ENCODE results near the gene WNT7B.

WNT7B gene

GRCh38 chr22:45918459-45919370, 58.2 kb downstream of the WNT7B start:
- H3K4me2 ChIP-seq (ENCODE audit: low read length) = no peak overlapping the region
- H4K20me1 ChIP-seq (ENCODE audit: control insufficient read depth, insufficient read depth, low read depth, low read length) = no peaks in the 10 kb centered on the region
- H3K9me2 ChIP-seq (replicated peaks; ENCODE audit: control insufficient read depth, low read length) = no peaks in the 10 kb centered on the region
- H3K4me3 ChIP-seq (ENCODE audit: low read length) = no peak overlapping the region
- TF ChIP-seq, protein P1, sequence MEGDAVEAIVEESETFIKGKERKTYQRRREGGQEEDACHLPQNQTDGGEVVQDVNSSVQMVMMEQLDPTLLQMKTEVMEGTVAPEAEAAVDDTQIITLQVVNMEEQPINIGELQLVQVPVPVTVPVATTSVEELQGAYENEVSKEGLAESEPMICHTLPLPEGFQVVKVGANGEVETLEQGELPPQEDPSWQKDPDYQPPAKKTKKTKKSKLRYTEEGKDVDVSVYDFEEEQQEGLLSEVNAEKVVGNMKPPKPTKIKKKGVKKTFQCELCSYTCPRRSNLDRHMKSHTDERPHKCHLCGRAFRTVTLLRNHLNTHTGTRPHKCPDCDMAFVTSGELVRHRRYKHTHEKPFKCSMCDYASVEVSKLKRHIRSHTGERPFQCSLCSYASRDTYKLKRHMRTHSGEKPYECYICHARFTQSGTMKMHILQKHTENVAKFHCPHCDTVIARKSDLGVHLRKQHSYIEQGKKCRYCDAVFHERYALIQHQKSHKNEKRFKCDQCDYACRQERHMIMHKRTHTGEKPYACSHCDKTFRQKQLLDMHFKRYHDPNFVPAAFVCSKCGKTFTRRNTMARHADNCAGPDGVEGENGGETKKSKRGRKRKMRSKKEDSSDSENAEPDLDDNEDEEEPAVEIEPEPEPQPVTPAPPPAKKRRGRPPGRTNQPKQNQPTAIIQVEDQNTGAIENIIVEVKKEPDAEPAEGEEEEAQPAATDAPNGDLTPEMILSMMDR (IDR thresholded peaks at IDR 0.05; ENCODE audit: low read depth, low read length, poor library complexity, severe bottlenecking) = no peak
- TF ChIP-seq EZH2phosphoT487 (IDR thresholded peaks at IDR 0.05; ENCODE audit: borderline replicate concordance, low read length) = no peak
- no peak overlapping the region for H3K27ac ChIP-seq (ENCODE audit: low read depth, low read length)
- H3K27me3 ChIP-seq (ENCODE audit: control insufficient read depth, low read length) = no peaks in the 10 kb centered on the region; the same call in 1 of the 2 replicates
- H3K4me1 ChIP-seq (ENCODE audit: control insufficient read depth, low read length) = no peaks in the 10 kb centered on the region
- H3K36me3 ChIP-seq (ENCODE audit: control insufficient read depth, low read length) = no peaks in the 10 kb centered on the region
- H3K79me2 ChIP-seq (ENCODE audit: control insufficient read depth, low read length) = no peaks in the 10 kb centered on the region
- H3K9me3 ChIP-seq (ENCODE audit: control insufficient read depth, insufficient read depth, low read length) = no peaks in the 10 kb centered on the region
- no peaks in the 10 kb centered on the region for H3F3A ChIP-seq (ENCODE audit: control insufficient read depth, insufficient read depth)

GRCh38 chr22:45917700-45918458, 59.1 kb downstream of the WNT7B start:
- H3K9me3 ChIP-seq (ENCODE audit: control insufficient read depth, insufficient read depth, low read length) = no peaks in the 10 kb centered on the region
- TF ChIP-seq, protein P1 (IDR thresholded peaks at IDR 0.05; ENCODE audit: low read depth, low read length, poor library complexity, severe bottlenecking) = no peak
- no peak for TF ChIP-seq EZH2phosphoT487 (IDR thresholded peaks at IDR 0.05; ENCODE audit: borderline replicate concordance, low read length)
- H3K27ac ChIP-seq (ENCODE audit: low read depth, low read length) = no peak overlapping the region
- no peak overlapping the region for H3K4me3 ChIP-seq (ENCODE audit: low read length)
- no peaks in the 10 kb centered on the region; the same call in 1 of the 2 replicates for H3K27me3 ChIP-seq (ENCODE audit: control insufficient read depth, low read length)
- H3K4me2 ChIP-seq (ENCODE audit: low read length) = no peak overlapping the region
- H3F3A ChIP-seq (ENCODE audit: control insufficient read depth, insufficient read depth) = no peaks in the 10 kb centered on the region
- no peaks in the 10 kb centered on the region for H4K20me1 ChIP-seq (ENCODE audit: control insufficient read depth, insufficient read depth, low read depth, low read length)
- no peaks in the 10 kb centered on the region for H3K4me1 ChIP-seq (ENCODE audit: control insufficient read depth, low read length)
- no peaks in the 10 kb centered on the region for H3K9me2 ChIP-seq (replicated peaks; ENCODE audit: control insufficient read depth, low read length)
- H3K36me3 ChIP-seq (ENCODE audit: control insufficient read depth, low read length) = no peaks in the 10 kb centered on the region
- H3K79me2 ChIP-seq (ENCODE audit: control insufficient read depth, low read length) = no peaks in the 10 kb centered on the region

DNA sequence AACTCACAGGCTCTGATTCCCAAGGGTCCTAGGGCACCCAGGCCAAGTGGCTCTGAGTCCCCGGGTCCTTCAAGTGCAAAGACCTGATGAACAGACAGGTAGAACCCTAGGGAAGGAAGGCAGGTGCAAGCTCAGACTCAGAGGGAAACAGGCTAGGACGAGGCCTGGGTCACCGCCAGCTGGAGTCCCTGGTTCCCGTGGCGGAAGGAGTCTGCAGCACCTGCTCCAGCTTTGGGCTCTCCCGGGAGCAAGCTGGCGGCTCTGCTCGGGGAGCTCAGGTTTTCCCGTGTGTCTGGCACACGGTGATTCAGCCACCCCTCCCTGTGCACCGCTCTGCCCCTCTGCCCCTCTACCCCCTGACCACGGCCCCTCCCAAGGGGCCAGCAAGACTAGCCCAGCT, 59.8 kb downstream of the WNT7B start:
- Histone ChIP-seq H3K27me3 (ENCODE audit: control insufficient read depth, low read length) (no peaks in the 10 kb centered on the region; the same call in 1 of the 2 replicates), H3K27ac (ENCODE audit: low read depth, low read length) (no peak overlapping the region), H3K4me1 (ENCODE audit: control insufficient read depth, low read length) (no peaks in the 10 kb centered on the region), H3K9me2 (replicated peaks; ENCODE audit: control insufficient read depth, low read length) (no peaks in the 10 kb centered on the region), H3K4me2 (ENCODE audit: low read length) (no peak overlapping the region), H3F3A (ENCODE audit: control insufficient read depth, insufficient read depth) (no peaks in the 10 kb centered on the region), H3K79me2 (ENCODE audit: control insufficient read depth, low read length) (no peaks in the 10 kb centered on the region), H3K4me3 (ENCODE audit: low read length) (no peak overlapping the region), H4K20me1 (ENCODE audit: control insufficient read depth, insufficient read depth, low read depth, low read length) (no peaks in the 10 kb centered on the region), H3K36me3 (ENCODE audit: control insufficient read depth, low read length) (no peaks in the 10 kb centered on the region), H3K9me3 (ENCODE audit: control insufficient read depth, insufficient read depth, low read length) (no peaks in the 10 kb centered on the region)
- TF ChIP-seq EZH2phosphoT487 (IDR thresholded peaks at IDR 0.05; ENCODE audit: borderline replicate concordance, low read length) = no peak
- TF ChIP-seq, protein P1 (IDR thresholded peaks at IDR 0.05; ENCODE audit: low read depth, low read length, poor library complexity, severe bottlenecking) = no peak
